ENCODE results near the gene ACADS.
"Not testable (repeated sequence)": the region's sequence is repeated elsewhere in the genome, so short reads cannot be mapped to it uniquely, and the experiment has no call there.

DNA sequence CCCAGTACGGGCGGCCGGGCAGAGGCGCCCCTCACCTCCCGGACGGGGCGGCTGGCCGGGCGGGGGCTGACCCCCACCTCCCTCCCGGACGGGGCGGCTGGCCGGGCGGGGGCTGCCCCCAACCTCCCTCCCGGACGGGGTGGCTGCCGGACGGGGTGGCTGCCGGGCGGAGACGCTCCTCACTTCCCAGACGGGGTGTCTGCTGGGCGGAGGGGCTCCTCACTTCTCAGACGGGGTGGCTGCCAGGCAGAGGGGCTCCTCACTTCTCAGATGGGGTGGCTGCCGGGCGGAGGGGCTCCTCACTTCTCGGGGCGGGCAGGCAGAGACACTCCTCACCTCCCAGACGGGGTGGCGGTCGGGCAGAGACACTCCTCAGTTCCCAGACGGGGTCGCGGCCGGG lies 6.6 kb downstream of the ACADS start:
- TF ChIP-seq, protein P1, sequence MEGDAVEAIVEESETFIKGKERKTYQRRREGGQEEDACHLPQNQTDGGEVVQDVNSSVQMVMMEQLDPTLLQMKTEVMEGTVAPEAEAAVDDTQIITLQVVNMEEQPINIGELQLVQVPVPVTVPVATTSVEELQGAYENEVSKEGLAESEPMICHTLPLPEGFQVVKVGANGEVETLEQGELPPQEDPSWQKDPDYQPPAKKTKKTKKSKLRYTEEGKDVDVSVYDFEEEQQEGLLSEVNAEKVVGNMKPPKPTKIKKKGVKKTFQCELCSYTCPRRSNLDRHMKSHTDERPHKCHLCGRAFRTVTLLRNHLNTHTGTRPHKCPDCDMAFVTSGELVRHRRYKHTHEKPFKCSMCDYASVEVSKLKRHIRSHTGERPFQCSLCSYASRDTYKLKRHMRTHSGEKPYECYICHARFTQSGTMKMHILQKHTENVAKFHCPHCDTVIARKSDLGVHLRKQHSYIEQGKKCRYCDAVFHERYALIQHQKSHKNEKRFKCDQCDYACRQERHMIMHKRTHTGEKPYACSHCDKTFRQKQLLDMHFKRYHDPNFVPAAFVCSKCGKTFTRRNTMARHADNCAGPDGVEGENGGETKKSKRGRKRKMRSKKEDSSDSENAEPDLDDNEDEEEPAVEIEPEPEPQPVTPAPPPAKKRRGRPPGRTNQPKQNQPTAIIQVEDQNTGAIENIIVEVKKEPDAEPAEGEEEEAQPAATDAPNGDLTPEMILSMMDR (IDR thresholded peaks at IDR 0.05) = not testable (repeated sequence)
- not testable (repeated sequence) for TF ChIP-seq POLR2A (IDR thresholded peaks at IDR 0.05)

All from uterus (tissue), 2 donors.